ENCODE data around the gene SOS1. TPM values are rescaled to one million over a fixed set of nuclear protein-coding genes. Genes with fewer than 3 reads are reported as not detected.

SOS1 gene
- total and polyA plus RNA-seq, 2 donors from 2014 or later: 5.5 to 33.4 TPM

DNA sequence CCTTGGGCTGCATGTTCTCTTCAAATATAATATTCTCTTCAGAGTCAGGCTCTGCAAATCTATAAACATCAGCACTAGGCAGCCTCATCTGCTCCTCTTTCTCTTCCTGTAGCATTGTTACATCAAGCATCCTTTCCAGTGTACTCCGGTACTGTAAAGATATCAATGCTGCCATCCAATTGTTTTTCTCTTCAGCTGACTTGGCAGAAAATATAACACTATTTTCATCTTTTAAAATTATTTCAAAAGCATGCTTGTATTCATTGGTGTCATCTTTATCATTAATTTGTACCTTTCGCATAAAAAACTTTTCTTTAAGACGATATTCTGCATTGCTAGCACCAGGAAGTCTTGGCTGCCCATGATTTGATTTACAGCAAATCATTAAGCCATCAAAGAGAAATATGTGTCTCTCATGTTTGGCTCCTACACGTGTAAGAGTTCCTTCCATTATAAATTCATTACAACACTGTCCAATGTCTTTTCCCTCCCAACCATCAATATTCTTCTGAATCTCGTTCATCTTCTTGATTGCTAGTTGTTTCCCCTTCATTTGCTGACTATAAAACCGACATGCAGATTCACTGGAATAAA is 98.1 kb downstream of the SOS1 start:
- no peak overlapping the region for H3K9ac ChIP-seq (ENCODE audit: low read length in 3 of 3)
- peak overlapping the region in 1 of 2 donors; percentile 28 for H3K27ac ChIP-seq (ENCODE audit: low read depth in 2 of 2, low read length in 2 of 2)
- no peaks in the 10 kb centered on the region for H3K9me3 ChIP-seq (ENCODE audit: control insufficient read depth in 2 of 3, insufficient read depth in 1 of 3, low read length in 3 of 3)
- peak in 2 of 5 donors; percentile 36 for DNase-seq
- no peak for TF ChIP-seq CTCF (IDR thresholded peaks at IDR 0.05; ENCODE audit: borderline replicate concordance, extremely low read depth, insufficient read depth)
- FAIRE-seq: no peak
- H3K4me3 ChIP-seq (ENCODE audit: low read length in 3 of 3): peak overlapping the region in 1 of 3 donors; percentile 39
- no peaks in the 10 kb centered on the region for H3K4me1 ChIP-seq (ENCODE audit: control insufficient read depth in 2 of 3, insufficient read depth in 2 of 3, low read depth in 1 of 3, low read length in 3 of 3)
- H3K36me3 ChIP-seq (ENCODE audit: control insufficient read depth in 2 of 3, insufficient read depth in 3 of 3, low read length in 3 of 3): peaks cover 0 to 8% (median 0%) of the 10 kb centered on the region in 3 donors
- intact Hi-C loops (cut with DNase I): no loop called here
- H3K27me3 ChIP-seq (ENCODE audit: control insufficient read depth, insufficient read depth, low read length): no peaks in the 10 kb centered on the region

DNA sequence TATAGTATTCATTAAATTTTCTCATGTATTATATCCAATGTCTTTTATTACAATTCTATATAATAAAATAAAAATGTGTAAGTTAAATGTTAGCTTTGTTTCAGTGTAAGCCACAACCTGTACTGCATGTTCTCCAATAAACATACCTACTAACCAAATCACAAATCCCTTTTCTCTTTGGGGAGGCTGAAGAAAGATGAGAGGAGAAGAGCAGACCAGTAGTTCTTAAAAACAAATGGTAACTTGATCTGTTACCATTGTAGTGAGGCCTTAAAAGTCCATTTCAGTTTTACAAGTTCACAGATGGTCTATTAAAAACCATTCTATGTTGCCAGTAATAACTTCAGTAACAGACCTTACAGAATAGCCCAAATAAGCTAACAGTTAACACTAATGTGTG is 100.5 kb downstream of the SOS1 start:
- DNase-seq: no peak
- Histone ChIP-seq H3K27me3 (ENCODE audit: control insufficient read depth, insufficient read depth, low read length) (no peaks in the 10 kb centered on the region), H3K36me3 (ENCODE audit: control insufficient read depth in 2 of 3, insufficient read depth in 3 of 3, low read length in 3 of 3) (peaks cover 0 to 8% (median 0%) of the 10 kb centered on the region in 3 donors), H3K9me3 (ENCODE audit: control insufficient read depth in 2 of 3, insufficient read depth in 1 of 3, low read length in 3 of 3) (no peaks in the 10 kb centered on the region), H3K27ac (ENCODE audit: low read depth in 2 of 2, low read length in 2 of 2) (peak overlapping the region in 1 of 2 donors; percentile 34), H3K4me1 (ENCODE audit: control insufficient read depth in 2 of 3, insufficient read depth in 2 of 3, low read depth in 1 of 3, low read length in 3 of 3) (peaks cover 0 to 2% (median 0%) of the 10 kb centered on the region in 3 donors), H3K4me3 (ENCODE audit: low read length in 3 of 3) (peak overlapping the region in 1 of 3 donors; percentile 15), H3K9ac (ENCODE audit: low read length in 3 of 3) (no peak overlapping the region)
- TF ChIP-seq CTCF (IDR thresholded peaks at IDR 0.05; ENCODE audit: borderline replicate concordance, extremely low read depth, insufficient read depth): no peak
- intact Hi-C loops (cut with DNase I): no loop called here
- FAIRE-seq: no peak

DNA sequence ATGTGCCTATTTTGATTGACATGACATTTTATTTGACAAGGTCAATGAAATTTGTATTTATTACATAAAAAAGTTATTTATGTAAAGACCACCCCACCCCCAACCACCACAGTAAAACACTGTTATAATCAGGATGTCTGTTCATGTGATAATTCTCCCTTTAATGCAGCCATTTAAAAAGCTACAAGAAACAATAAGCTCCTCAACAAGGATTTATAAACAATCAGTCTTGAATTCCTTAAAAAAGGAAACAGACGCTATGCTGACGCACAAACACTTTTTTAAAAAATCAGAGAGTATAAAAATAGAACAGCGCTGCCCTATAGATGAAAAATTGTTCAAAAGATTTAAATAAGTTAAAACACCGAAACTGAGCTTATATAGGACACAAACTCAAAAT is 102.2 kb downstream of the SOS1 start:
- Histone ChIP-seq H3K9ac (ENCODE audit: low read length in 3 of 3) (no peak overlapping the region), H3K4me3 (ENCODE audit: low read length in 3 of 3) (peak overlapping the region in 1 of 3 donors; percentile 17), H3K4me1 (ENCODE audit: control insufficient read depth in 2 of 3, insufficient read depth in 2 of 3, low read depth in 1 of 3, low read length in 3 of 3) (peaks cover 0 to 2% (median 0%) of the 10 kb centered on the region in 3 donors), H3K27ac (ENCODE audit: low read depth in 2 of 2, low read length in 2 of 2) (peak overlapping the region; percentile 9), H3K9me3 (ENCODE audit: control insufficient read depth in 2 of 3, insufficient read depth in 1 of 3, low read length in 3 of 3) (no peaks in the 10 kb centered on the region), H3K36me3 (ENCODE audit: control insufficient read depth in 2 of 3, insufficient read depth in 3 of 3, low read length in 3 of 3) (peaks cover 0 to 10% (median 2%) of the 10 kb centered on the region in 3 donors), H3K27me3 (ENCODE audit: control insufficient read depth, insufficient read depth, low read length) (no peaks in the 10 kb centered on the region)
- intact Hi-C loops (cut with DNase I): no loop called here
- DNase-seq (peak in 1 of 5 donors; percentile 7), FAIRE-seq (no peak)
- no peak for TF ChIP-seq CTCF (IDR thresholded peaks at IDR 0.05; ENCODE audit: borderline replicate concordance, extremely low read depth, insufficient read depth)
